HG02623 (cell line): Measurements from ENCODE around the gene AP3B2.

Experiments
- ATAC-seq: cut with Tn5 transposase; IDR thresholded peaks from one replicate; pipeline ENCODE4 v1.9.1; 2021; ENCODE audit warnings: moderate library complexity; ENCODE audit not compliant: unreplicated experiment

The AP3B2 gene

GRCh38 chr15:82697735-82698407 is 11.8 kb downstream of the AP3B2 start:
- no peak for ATAC-seq

- ATAC-seq, result no peak
Observed at GRCh38 chr15:82692171-82692570, 17.5 kb downstream of the AP3B2 start.

GRCh38 chr15:82689147-82689546 is 20.5 kb downstream of the AP3B2 start:
- no peak for ATAC-seq

- no peak for ATAC-seq
Observed at GRCh38 chr15:82688691-82689090, 21.0 kb downstream of the AP3B2 start.

GRCh38 chr15:82681371-82681770 is 28.3 kb downstream of the AP3B2 start:
- no peak for ATAC-seq

- ATAC-seq, result peak; percentile 83
Observed at GRCh38 chr15:82680200-82681102, 29.2 kb downstream of the AP3B2 start.

GRCh38 chr15:82679626-82680199 is 30.0 kb downstream of the AP3B2 start:
- no peak for ATAC-seq

GRCh38 chr15:82677720-82678323 is 31.9 kb downstream of the AP3B2 start:
- ATAC-seq, result no peak

- ATAC-seq, result no peak
Observed at GRCh38 chr15:82674873-82675272, 34.8 kb downstream of the AP3B2 start.

- no peak for ATAC-seq
Observed at GRCh38 chr15:82670699-82671098, 39.0 kb downstream of the AP3B2 start.

GRCh38 chr15:82666606-82667005 is 43.1 kb downstream of the AP3B2 start:
- no peak for ATAC-seq

- ATAC-seq, result no peak
Observed at GRCh38 chr15:82664021-82664420, 45.7 kb downstream of the AP3B2 start.

- no peak for ATAC-seq
Observed at GRCh38 chr15:82663186-82663600, 46.5 kb downstream of the AP3B2 start.

GRCh38 chr15:82662641-82663040 is 47.0 kb downstream of the AP3B2 start:
- ATAC-seq, result no peak

- ATAC-seq, result no peak
Observed at GRCh38 chr15:82660378-82660777, 49.3 kb downstream of the AP3B2 start.

- ATAC-seq, result no peak
Observed at GRCh38 chr15:82656641-82657266, 52.9 kb downstream of the AP3B2 start.

GRCh38 chr15:82655606-82656005 is 54.1 kb downstream of the AP3B2 start:
- no peak for ATAC-seq

- ATAC-seq, result no peak
Observed at GRCh38 chr15:82653483-82654168, 56.0 kb downstream of the AP3B2 start.

GRCh38 chr15:82651708-82652107 is 58.0 kb downstream of the AP3B2 start:
- ATAC-seq, result no peak

- ATAC-seq, result no peak
Observed at GRCh38 chr15:82650046-82650670, 59.5 kb downstream of the AP3B2 start.
